ENCODE results near the gene EEF1E1.
"Not testable (repeated sequence)": the region's sequence is repeated elsewhere in the genome, so short reads cannot be mapped to it uniquely, and the experiment has no call there.

EEF1E1 gene

DNA sequence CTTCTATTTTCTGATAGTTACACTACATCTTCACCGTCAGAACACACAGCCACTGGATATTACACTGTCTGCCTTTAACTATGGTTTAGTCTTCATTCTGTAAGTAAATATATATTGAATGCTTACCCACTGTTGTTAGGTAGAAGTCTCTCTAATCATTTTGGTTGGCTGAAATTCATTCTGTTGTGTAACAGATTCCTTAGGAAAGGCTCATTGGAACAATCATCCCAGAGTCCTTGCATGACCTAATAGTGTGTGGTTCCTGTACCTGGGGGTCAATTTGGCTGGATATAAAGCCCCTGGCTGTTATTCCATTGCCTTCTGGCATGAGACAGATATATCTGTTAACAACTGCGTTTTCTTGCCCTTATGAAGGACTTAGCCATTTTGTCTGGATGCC, 48.1 kb downstream of the EEF1E1 start:
- peaks cover 2% of the 10 kb centered on the region for H3K36me3 ChIP-seq (ENCODE audit: control insufficient read depth, insufficient read depth, low read length)
- H3K9ac ChIP-seq (ENCODE audit: low read depth, low read length), result no peak overlapping the region
- no peaks in the 10 kb centered on the region for H3K27me3 ChIP-seq (ENCODE audit: control insufficient read depth, insufficient read depth, low read length)
- H3K4me1 ChIP-seq (ENCODE audit: control insufficient read depth, insufficient read depth, low read length), result no peaks in the 10 kb centered on the region
- H3K4me3 ChIP-seq (ENCODE audit: low read depth, low read length), result no peak overlapping the region
- no peaks in the 10 kb centered on the region for H3K9me3 ChIP-seq (ENCODE audit: control insufficient read depth, insufficient read depth, low read length)

DNA sequence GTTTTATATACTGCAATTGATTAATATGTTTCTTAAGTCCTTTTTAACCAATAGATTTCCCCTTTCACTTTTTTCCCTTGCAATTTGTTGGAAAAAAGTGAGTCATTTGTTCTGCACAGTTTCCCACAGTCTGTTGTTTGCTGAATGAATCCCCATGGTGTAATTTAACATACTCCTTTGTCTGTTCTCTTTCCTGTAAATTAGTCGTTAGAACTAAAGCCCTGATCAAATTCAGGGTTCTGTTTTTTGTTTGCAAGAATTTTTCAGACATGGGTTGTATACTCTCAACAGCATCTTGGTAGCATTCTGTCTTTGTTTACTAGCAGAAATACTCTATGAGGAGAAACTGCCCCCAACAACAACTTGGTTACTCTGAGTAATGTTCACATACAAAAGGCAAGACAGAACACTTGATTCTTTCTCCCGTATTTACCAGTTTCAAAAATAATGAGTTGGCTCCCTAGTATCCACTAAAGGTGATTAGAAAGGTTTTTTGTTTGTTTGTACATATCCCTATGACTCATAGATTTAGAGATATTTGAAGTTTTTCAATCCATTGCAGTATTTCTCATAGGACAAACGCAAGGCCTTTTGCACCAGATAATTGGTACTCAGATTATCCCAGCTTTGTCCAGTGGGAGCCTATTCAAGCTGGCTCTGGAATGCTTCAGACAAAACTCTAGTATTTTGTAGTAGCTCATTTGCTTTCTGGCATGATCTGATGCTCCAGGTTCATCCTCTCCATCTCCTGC, 54.6 kb downstream of the EEF1E1 start:
- no peak overlapping the region for H3K9ac ChIP-seq (ENCODE audit: low read depth, low read length)
- peaks cover 2% of the 10 kb centered on the region for H3K36me3 ChIP-seq (ENCODE audit: control insufficient read depth, insufficient read depth, low read length)
- H3K4me3 ChIP-seq (ENCODE audit: low read depth, low read length), result no peak overlapping the region

DNA sequence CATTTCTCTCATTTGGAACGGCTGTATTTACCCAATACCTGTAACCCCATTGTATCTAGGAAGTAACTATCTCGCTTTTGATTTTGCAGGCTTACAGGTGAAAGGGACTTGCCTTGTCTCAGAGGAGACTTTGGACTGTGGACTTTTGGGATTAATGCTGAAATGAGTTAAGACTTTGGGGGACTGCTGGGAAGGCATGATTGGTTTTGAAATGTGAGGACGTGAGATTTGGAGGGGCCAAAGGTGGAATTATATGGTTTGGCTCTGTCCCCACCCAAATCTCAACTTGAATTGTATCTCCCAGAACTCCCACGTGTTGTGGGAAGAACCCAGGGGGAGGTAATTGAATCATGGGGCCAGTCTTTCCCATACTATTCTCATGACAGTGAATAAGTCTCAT, 56.6 kb downstream of the EEF1E1 start:
- not testable (repeated sequence) for H3K4me3 ChIP-seq (ENCODE audit: low read depth, low read length); H3K9me3 ChIP-seq (ENCODE audit: control insufficient read depth, insufficient read depth, low read length); H3K4me1 ChIP-seq (ENCODE audit: control insufficient read depth, insufficient read depth, low read length); H3K9ac ChIP-seq (ENCODE audit: low read depth, low read length); H3K36me3 ChIP-seq (ENCODE audit: control insufficient read depth, insufficient read depth, low read length); H3K27me3 ChIP-seq (ENCODE audit: control insufficient read depth, insufficient read depth, low read length)

More for the DNA sequence above, 54.6 kb downstream of the EEF1E1 start:
- Histone ChIP-seq H3K4me1 (ENCODE audit: control insufficient read depth, insufficient read depth, low read length) (no peaks in the 10 kb centered on the region), H3K9me3 (ENCODE audit: control insufficient read depth, insufficient read depth, low read length) (no peaks in the 10 kb centered on the region), H3K27me3 (ENCODE audit: control insufficient read depth, insufficient read depth, low read length) (no peaks in the 10 kb centered on the region)

DNA sequence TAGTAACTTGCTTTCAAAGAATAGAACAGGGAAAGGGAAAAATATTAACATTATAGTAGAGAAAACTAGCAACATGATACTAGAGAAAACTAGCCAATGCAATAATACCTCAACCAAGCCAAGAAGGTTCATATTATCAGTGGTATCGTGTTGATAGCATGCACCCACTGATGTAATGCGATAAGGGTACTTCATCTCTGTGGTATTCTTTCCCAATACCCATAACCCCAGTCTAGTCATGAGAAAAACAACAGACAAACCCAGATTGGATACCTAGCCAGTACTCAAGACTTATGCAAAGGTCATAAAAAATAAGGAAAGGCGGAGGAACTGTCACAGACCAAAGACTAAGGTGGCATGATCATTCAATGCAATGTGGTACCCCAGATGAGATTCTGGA, 59.1 kb downstream of the EEF1E1 start:
- Histone ChIP-seq H3K27me3 (ENCODE audit: control insufficient read depth, insufficient read depth, low read length) (no peaks in the 10 kb centered on the region), H3K36me3 (ENCODE audit: control insufficient read depth, insufficient read depth, low read length) (no peaks in the 10 kb centered on the region), H3K9me3 (ENCODE audit: control insufficient read depth, insufficient read depth, low read length) (no peaks in the 10 kb centered on the region), H3K9ac (ENCODE audit: low read depth, low read length) (no peak overlapping the region), H3K4me1 (ENCODE audit: control insufficient read depth, insufficient read depth, low read length) (no peaks in the 10 kb centered on the region), H3K4me3 (ENCODE audit: low read depth, low read length) (no peak overlapping the region)

DNA sequence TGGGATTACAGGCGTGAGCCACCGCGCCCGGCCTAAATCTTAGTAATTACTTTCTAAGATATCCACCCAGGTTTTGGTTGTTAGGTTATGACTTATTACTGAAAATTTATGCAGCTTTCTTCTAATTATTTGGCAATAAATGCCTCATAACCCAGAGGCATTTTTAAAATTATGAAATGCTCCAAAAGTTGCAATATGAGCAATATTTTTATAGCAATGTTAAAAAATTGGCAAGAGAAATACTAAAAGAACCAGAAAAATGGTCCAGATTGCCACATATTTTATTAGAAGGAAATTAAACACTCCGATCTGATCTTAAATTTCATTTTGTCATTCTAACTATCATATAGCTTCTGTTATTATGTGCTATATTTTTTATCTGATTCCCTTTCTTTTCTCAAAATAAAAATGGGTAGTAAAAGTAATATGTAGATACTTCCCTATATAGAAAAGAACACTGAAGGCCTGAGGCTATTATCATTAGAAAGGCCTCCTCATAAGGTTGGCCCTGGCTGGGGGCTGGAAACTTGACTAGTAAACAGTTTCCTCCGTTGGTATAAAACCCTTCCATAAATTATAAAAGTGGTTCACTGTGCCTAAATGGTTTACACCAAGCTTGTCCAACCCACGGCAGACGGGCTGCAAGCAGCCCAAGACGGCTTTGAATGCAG, 60.3 kb downstream of the EEF1E1 start:
- H3K4me3 ChIP-seq (ENCODE audit: low read depth, low read length), result no peak overlapping the region
- no peaks in the 10 kb centered on the region for H3K27me3 ChIP-seq (ENCODE audit: control insufficient read depth, insufficient read depth, low read length)
- no peaks in the 10 kb centered on the region for H3K9me3 ChIP-seq (ENCODE audit: control insufficient read depth, insufficient read depth, low read length)
- H3K9ac ChIP-seq (ENCODE audit: low read depth, low read length), result no peak overlapping the region
- no peaks in the 10 kb centered on the region for H3K4me1 ChIP-seq (ENCODE audit: control insufficient read depth, insufficient read depth, low read length)
- no peaks in the 10 kb centered on the region for H3K36me3 ChIP-seq (ENCODE audit: control insufficient read depth, insufficient read depth, low read length)

DNA sequence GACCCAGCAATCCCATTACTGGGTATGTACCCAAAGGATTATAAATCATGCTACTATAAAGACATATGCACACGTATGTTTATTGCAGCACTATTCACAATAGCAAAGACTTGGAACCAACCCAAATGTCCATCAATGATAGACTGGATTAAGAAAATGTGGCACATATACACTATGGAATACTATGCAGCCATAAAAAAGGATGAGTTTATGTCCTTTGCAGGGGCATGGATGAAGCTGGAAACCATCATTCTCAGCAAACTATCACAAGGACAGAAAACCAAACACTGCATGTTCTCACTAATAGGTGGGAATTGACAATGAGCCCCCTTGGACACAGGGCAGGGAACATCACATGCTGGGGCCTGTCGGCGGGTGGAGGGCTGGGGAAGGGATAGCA, 68.2 kb downstream of the EEF1E1 start:
- H3K4me1 ChIP-seq (ENCODE audit: control insufficient read depth, insufficient read depth, low read length); H3K36me3 ChIP-seq (ENCODE audit: control insufficient read depth, insufficient read depth, low read length); H3K27me3 ChIP-seq (ENCODE audit: control insufficient read depth, insufficient read depth, low read length); H3K9ac ChIP-seq (ENCODE audit: low read depth, low read length); H3K9me3 ChIP-seq (ENCODE audit: control insufficient read depth, insufficient read depth, low read length); H3K4me3 ChIP-seq (ENCODE audit: low read depth, low read length): not testable (repeated sequence)

DNA sequence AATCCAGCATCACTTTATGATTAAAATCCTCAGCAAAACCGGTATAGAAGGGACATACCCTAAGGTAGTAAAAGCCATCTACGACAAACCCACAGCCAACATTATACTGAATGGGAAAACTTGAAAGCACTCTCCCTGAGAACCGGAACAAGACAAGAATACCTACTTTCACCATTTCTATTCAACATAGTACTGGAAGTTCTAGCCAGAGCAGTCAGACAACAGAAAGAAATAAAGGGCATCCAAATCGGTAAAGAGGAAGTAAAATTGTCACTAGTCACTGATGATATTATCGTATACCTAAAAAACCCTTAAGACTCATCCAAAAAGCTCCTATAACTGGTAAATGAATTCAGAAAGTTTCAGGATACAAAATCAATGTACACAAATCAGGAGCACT, 71.4 kb downstream of the EEF1E1 start:
- no peaks in the 10 kb centered on the region for H3K27me3 ChIP-seq (ENCODE audit: control insufficient read depth, insufficient read depth, low read length)
- no peaks in the 10 kb centered on the region for H3K36me3 ChIP-seq (ENCODE audit: control insufficient read depth, insufficient read depth, low read length)
- no peak overlapping the region for H3K9ac ChIP-seq (ENCODE audit: low read depth, low read length)
- no peaks in the 10 kb centered on the region for H3K9me3 ChIP-seq (ENCODE audit: control insufficient read depth, insufficient read depth, low read length)
- H3K4me1 ChIP-seq (ENCODE audit: control insufficient read depth, insufficient read depth, low read length), result peaks cover 5% of the 10 kb centered on the region
- no peak overlapping the region for H3K4me3 ChIP-seq (ENCODE audit: low read depth, low read length)
